NOMO-1 (cell line): ENCODE measurements around the gene KLK12.
A peak's percentile ranks its signal among the peaks of the same experiment; 100 is the strongest.

ENCODE experiments used
- DNase-seq, 2 experiments: peaks; one replicate each; lab custom pipeline; 2025; ENCODE audit not compliant: unreplicated experiment in 2 of 2; lab: John Stamatoyannopoulos, UW

KLK12 gene

GRCh38 chr19:51034704-51035103, at the start of gene KLK12:
KLK12 (minus strand) TSS chr19:51035002; CDS start chr19:51034621, 381 bp downstream.
- DNase-seq, result no peak

- no peak for DNase-seq
Measured at GRCh38 chr19:51084505-51084904, 49.7 kb upstream of the KLK12 start.

GRCh38 chr19:51083783-51084182, 49.0 kb upstream of the KLK12 start:
- DNase-seq, result no peak

GRCh38 chr19:51083181-51083580, 48.4 kb upstream of the KLK12 start:
- no peak for DNase-seq

- DNase-seq, result no peak
Measured at GRCh38 chr19:51082611-51083010, 47.8 kb upstream of the KLK12 start, which contains the start of gene KLK14. KLK14 (minus strand) TSS chr19:51082887; CDS start chr19:51082614, 273 bp downstream.

GRCh38 chr19:51081476-51081875, 46.7 kb upstream of the KLK12 start:
- DNase-seq, result no peak

GRCh38 chr19:51079481-51080110, 44.8 kb upstream of the KLK12 start:
- DNase-seq, result no peak

- DNase-seq, result no peak
Measured at GRCh38 chr19:51078731-51079130, 43.9 kb upstream of the KLK12 start.

GRCh38 chr19:51078104-51078503, 43.3 kb upstream of the KLK12 start:
- DNase-seq, result no peak

- DNase-seq, result no peak
Measured at GRCh38 chr19:51076631-51077213, 41.9 kb upstream of the KLK12 start.

GRCh38 chr19:51075998-51076397, 41.2 kb upstream of the KLK12 start:
- no peak for DNase-seq

GRCh38 chr19:51071095-51071405, 36.2 kb upstream of the KLK12 start:
- no peak for DNase-seq

GRCh38 chr19:51070334-51071094, 35.7 kb upstream of the KLK12 start:
- no peak for DNase-seq

- no peak for DNase-seq
Measured at GRCh38 chr19:51066393-51067186, 31.8 kb upstream of the KLK12 start.

- DNase-seq, result no peak
Measured at GRCh38 chr19:51065221-51065960, 30.6 kb upstream of the KLK12 start.

GRCh38 chr19:51064534-51065220, 29.9 kb upstream of the KLK12 start, which contains the start of gene KLK13:
KLK13 (minus strand) TSS chr19:51065092; CDS start chr19:51065067, 25 bp downstream.
- DNase-seq, result peak in 1 of 2 experiments; percentile 19

- no peak for DNase-seq
Measured at GRCh38 chr19:51063664-51064063, 28.9 kb upstream of the KLK12 start.

GRCh38 chr19:51060973-51061372, 26.2 kb upstream of the KLK12 start:
- no peak for DNase-seq

GRCh38 chr19:51060336-51060735, 25.5 kb upstream of the KLK12 start:
- no peak for DNase-seq

- DNase-seq, result no peak
Measured at GRCh38 chr19:51059715-51060114, 24.9 kb upstream of the KLK12 start.
